A549 treated with dexamethasone at 1 μM for 4 hours (cell line): ENCODE data around the gene HAUS1. TPM values are rescaled to one million over a fixed set of nuclear protein-coding genes. Genes with fewer than 3 reads are reported as not detected.

Experiments used
- total RNA-seq: library from RNA; stranded (reverse); fragments of 200-300 nt; extraction: Qiagen RNA extraction; gene quantifications from 5 replicates; pipeline ENCODE4 v1.2.3, GENCODE V29; 2022

The HAUS1 gene, protein sequence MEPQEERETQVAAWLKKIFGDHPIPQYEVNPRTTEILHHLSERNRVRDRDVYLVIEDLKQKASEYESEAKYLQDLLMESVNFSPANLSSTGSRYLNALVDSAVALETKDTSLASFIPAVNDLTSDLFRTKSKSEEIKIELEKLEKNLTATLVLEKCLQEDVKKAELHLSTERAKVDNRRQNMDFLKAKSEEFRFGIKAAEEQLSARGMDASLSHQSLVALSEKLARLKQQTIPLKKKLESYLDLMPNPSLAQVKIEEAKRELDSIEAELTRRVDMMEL
- total RNA-seq: 33.7 to 57.6 TPM (median 34.8 TPM) in 5 replicates

DNA sequence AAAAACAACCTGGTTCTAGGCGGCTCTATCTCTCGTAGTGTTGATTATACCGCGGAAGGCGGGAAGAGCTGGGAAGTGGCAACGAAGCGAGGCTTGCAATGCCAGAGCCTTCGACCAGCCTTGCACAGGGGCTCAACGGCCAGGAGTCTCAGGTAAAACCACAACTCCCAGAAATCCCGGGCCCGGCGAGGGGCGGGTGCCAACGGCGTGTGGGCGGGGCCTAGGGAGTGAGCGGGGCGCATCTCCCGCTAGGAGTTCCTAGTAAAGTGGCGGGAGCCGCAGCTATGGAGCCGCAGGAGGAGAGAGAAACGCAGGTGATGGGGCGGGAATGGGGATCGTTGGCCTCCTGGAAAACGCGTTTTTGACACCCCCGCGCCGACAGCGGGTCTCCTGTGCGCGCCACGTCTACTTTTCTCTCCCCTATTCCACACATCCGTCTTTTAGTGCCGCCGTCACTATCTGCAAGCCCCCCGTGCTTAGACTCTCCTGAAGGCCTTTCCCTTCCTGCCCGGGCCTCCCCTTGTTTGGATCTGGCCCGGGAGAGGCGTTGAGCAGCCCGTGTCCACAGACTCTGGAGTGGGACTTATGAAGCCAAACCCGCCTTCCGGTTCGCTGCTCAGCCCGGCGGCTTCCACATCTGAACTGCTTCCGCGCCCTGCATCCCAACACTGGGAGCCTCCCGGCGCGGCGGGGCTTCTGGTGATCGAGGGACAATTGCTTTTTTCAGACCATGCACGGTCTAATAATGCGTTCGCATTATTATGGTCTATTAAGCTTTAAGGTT lies at the start of gene HAUS1:
TSS of gene HAUS1 (plus strand) at position 258 of the 784 bp plus-strand sequence. CDS start at position 285, 27 bp downstream.

DNA sequence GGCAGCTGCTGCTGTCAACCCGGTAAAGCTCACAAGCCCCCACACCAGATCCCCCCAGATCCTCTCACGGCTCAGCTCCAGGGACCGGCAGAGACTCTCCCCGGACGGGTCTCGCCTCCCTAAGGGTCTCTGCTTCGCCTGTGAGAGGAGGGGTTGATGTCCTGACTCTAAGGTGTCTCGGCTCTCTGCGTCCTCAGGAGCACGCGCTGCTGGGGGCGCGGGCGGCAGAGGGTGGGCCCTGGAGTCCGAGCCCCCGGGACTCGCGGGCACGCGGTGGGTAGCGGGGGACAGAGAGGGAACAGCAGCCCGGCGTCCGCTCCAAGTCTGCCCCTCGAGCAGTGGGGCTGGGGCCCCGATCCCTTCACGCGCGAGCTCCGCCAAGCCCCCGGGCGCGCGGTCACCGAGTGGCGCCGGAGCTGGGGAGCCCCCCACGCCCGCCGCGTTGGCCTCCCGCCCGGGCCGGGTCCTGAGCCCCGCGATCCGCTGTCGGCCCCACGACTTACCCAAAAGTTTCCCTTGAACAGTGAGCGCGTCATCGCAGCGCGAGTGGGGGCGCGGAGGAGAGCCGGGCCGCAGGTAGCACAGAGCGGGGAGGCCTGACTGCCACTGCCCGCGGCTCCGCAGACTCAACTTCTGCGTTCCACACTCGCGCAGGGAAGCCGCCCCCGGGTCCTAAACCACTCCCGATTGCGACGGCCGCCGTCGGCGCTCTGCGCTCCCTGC lies 32.4 kb upstream of the HAUS1 start, which contains the start of gene PSTPIP2:
TSS of gene PSTPIP2 (minus strand) at position 608 of the 723 bp plus-strand sequence. CDS start at position 536, 72 bp downstream.

DNA sequence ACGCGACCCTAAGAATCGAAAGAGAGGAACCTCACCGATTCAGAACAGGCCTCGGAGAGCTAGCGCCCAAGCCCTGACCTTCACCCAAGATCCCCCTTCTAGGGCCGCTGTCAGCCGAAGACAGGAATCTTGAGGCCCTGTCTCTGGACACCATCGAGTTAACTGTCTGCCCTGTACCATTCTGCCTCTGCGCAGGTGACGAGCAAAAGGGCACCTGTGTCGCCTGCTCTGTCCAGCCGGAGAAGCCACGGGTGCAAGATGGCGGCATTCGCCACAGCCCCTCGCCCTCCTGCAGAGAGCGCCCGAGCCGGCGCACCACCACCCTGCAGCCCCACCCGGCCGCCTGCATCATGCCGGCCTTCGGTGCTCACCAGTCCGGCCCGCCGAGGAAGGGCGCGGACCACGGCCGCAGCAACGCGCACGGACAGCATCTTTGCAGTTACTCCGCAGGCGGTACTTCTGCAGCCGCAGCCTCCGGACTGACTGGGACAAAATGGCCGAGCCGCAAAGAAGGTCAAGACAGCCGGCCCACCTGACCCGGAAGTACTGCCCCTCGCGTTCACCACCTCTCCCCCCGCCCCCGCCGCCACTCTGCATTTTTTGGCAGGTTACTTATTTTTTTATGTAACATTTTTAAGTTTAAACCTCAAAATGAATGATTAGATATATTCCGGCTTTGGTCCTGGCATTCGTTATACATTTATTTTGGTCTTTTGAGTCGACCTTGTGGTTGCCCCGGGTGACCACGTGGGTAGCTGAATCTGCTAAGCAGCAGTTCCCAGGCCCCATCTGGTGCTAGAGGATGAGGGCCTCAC lies 6.2 kb upstream of the HAUS1 start, which contains the start of gene ATP5F1A:
TSS of gene ATP5F1A (minus strand) at position 496 of the 815 bp plus-strand sequence. CDS start at position 431, 65 bp downstream.

Other genes starting within 250 kb of the HAUS1 start
- 3.3 to 4.9 TPM (median 4.1 TPM) in 5 replicates for gene EPG5, start 137.1 kb upstream of the HAUS1 start, total RNA-seq
- gene PSTPIP2, start 32.1 kb upstream of the HAUS1 start, total RNA-seq: 0.17 to 0.33 TPM (median 0.25 TPM) in 5 replicates
- gene ATP5F1A, start 6.1 kb upstream of the HAUS1 start, total RNA-seq: 305 to 333 TPM (median 320 TPM) in 5 replicates